Activated naive CD8-positive, alpha-beta T cell treated with anti-CD3 and anti-CD28 coated beads, Interleukin-2, amount 10 ng/mL, durations not matched to agents 7 days and 5 days (primary cell): ENCODE results near the gene FAM171A2. TPM values are rescaled to one million over a fixed set of nuclear protein-coding genes. Genes with fewer than 3 reads are reported as not detected.
"Not testable (repeated sequence)": the region's sequence is repeated elsewhere in the genome, so short reads cannot be mapped to it uniquely, and the experiment has no call there.

Experiments used
- ATAC-seq: fragments of 150-1000 bp; cut with Tn5 transposase; one replicate; pipeline ENCODE4 v1.10.0; 2021; ENCODE audit warnings: low read depth, moderate library complexity
- POLR2A ChIA-PET: fragments of 350-600 bp; sonication (Branson Sonifier 250); formaldehyde crosslinking; loops from one replicate; lab custom pipeline; 2021; ENCODE audit warnings: antibody characterized with exemption; lab: Charles Lee
- DNase-seq: peaks from one replicate; pipeline ENCODE4 v3.0.0; 2021
- H3K27ac Mint-ChIP-seq: one replicate; pipeline ENCODE4 v1.8.0; 2022; ENCODE audit warnings: mild to moderate bottlenecking, mixed read lengths
- H3K27me3 Mint-ChIP-seq: one replicate; pipeline ENCODE4 v1.8.0; 2022; ENCODE audit warnings: mild to moderate bottlenecking, moderate library complexity, mixed read lengths
- H3K36me3 Mint-ChIP-seq: one replicate; pipeline ENCODE4 v1.8.0; 2021; ENCODE audit warnings: mild to moderate bottlenecking, mixed read lengths
- H3K4me1 Mint-ChIP-seq: one replicate; pipeline ENCODE4 v1.8.0; 2021; ENCODE audit warnings: mixed read lengths
- H3K4me3 Mint-ChIP-seq: one replicate; pipeline ENCODE4 v1.8.0; 2022; ENCODE audit warnings: mild to moderate bottlenecking, moderate library complexity, mixed read lengths
- H3K9me3 Mint-ChIP-seq: one replicate; pipeline ENCODE4 v1.8.0; 2021; ENCODE audit warnings: mixed read lengths
- total RNA-seq, 2 experiments: library from RNA; stranded (reverse); gene quantifications; one replicate each; pipeline ENCODE4 v1.2.3, GENCODE V29; 2021

Gene FAM171A2
- total RNA-seq, 2 experiments from 2014 or later = 0.37 to 0.69 TPM

DNA sequence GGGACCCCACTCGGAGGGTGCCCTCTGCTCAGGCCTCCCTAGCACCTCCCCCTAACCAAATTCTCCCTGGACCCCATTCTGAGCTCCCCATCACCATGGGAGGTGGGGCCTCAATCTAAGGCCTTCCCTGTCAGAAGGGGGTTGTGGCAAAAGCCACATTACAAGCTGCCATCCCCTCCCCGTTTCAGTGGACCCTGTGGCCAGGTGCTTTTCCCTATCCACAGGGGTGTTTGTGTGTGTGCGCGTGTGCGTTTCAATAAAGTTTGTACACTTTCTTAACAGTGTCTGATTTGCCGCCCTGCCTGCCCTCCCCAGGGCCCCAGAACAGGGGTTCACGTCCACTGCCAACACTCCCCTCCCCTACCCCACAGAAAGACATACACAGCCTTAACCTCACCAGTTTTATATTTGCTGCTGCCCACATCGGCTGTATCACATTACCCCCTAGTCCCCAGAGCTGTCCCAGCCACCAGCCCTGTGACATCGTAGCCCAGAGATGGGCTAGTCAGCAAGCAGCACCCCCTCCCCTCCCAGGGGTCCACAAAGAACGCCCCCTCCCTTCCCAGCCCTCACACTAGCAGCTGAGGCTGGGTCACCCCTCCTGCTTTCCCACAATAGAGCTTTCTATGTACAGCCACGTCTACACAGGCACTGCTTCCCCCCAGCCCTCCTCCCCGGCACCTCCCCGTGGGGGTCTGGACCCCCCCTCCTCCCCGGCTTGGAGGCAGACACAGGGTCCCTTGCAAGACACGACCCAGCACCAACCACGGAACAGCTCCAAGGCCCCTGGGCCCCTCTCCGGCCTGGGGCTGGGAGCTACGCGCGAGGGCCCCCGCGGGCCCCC is 10.6 kb downstream of the FAM171A2 start:
- POLR2A ChIA-PET = interaction anchor here (0.6 to 1.2 kb wide), 3 partner anchors 131 to 178 kb away, joined by 3 read pairs; no protein-coding TSS in a partner anchor
- Mint-ChIP-seq H3K27me3 (peaks cover 8% of the 10 kb centered on the region), H3K4me3 (peak overlapping the region; percentile 58), H3K27ac (peak overlapping the region; percentile 48), H3K4me1 (peaks cover 9% of the 10 kb centered on the region), H3K36me3 (peaks cover 3% of the 10 kb centered on the region), H3K9me3 (no peaks in the 10 kb centered on the region)
- ATAC-seq (no peak), DNase-seq (no peak)

DNA sequence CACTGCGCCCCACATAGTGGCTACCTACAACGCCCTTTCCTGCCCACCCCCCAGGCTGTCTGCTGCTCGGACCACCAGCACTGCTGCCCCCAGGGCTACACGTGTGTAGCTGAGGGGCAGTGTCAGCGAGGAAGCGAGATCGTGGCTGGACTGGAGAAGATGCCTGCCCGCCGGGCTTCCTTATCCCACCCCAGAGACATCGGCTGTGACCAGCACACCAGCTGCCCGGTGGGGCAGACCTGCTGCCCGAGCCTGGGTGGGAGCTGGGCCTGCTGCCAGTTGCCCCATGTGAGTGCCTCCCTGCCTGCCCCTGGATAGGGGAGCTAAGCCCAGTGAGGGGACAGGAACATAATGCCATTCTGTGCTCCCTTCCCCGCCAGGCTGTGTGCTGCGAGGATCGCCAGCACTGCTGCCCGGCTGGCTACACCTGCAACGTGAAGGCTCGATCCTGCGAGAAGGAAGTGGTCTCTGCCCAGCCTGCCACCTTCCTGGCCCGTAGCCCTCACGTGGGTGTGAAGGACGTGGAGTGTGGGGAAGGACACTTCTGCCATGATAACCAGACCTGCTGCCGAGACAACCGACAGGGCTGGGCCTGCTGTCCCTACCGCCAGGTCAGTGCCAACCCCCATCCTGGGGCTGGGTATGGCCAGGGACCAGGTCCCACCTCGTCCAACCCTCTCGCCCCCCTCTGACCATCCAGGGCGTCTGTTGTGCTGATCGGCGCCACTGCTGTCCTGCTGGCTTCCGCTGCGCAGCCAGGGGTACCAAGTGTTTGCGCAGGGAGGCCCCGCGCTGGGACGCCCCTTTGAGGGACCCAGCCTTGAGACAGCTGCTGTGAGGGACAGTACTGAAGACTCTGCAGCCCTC is 11.5 kb downstream of the FAM171A2 start:
- Mint-ChIP-seq H3K27ac (no peak overlapping the region), H3K36me3 (peaks cover 3% of the 10 kb centered on the region), H3K27me3 (peaks cover 8% of the 10 kb centered on the region), H3K9me3 (no peaks in the 10 kb centered on the region), H3K4me1 (peaks cover 12% of the 10 kb centered on the region), H3K4me3 (no peak overlapping the region)
- no peak for ATAC-seq
- no peak for DNase-seq
- POLR2A ChIA-PET = interaction anchor here (0.6 to 1.6 kb wide), 2 partner anchors 148 to 177 kb away, joined by 3 read pairs; no protein-coding TSS in a partner anchor

DNA sequence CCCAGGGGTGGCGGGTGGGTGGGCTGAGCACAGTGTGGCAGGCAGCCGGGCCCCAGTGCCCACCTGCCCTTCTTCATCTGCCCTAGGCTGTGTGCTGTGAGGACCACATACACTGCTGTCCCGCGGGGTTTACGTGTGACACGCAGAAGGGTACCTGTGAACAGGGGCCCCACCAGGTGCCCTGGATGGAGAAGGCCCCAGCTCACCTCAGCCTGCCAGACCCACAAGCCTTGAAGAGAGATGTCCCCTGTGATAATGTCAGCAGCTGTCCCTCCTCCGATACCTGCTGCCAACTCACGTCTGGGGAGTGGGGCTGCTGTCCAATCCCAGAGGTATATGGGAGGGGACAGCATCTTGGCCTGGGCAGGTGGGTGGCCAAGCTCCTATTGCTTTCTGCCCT is 12.2 kb downstream of the FAM171A2 start:
- Mint-ChIP-seq H3K9me3 (no peaks in the 10 kb centered on the region), H3K27ac (no peak overlapping the region), H3K4me1 (peaks cover 12% of the 10 kb centered on the region), H3K27me3 (peaks cover 8% of the 10 kb centered on the region), H3K4me3 (no peak overlapping the region), H3K36me3 (peaks cover 3% of the 10 kb centered on the region)
- POLR2A ChIA-PET = interaction anchor here (0.9 to 2.0 kb wide), 3 partner anchors 11 to 147 kb away, joined by 3 to 6 read pairs (median 4); no protein-coding TSS in a partner anchor
- DNase-seq (no peak), ATAC-seq (no peak)

GRCh38 chr17:44350733-44351226 is 12.9 kb downstream of the FAM171A2 start:
- POLR2A ChIA-PET = interaction anchor here (0.9 to 2.0 kb wide), 4 partner anchors 12 to 147 kb away, joined by 3 to 6 read pairs (median 4); no protein-coding TSS in a partner anchor
- ATAC-seq (peak; percentile 79), DNase-seq (peak; percentile 82)
- Mint-ChIP-seq H3K4me3 (no peak overlapping the region), H3K36me3 (peaks cover 3% of the 10 kb centered on the region), H3K27ac (no peak overlapping the region), H3K4me1 (peaks cover 17% of the 10 kb centered on the region), H3K9me3 (no peaks in the 10 kb centered on the region), H3K27me3 (peaks cover 8% of the 10 kb centered on the region)

DNA sequence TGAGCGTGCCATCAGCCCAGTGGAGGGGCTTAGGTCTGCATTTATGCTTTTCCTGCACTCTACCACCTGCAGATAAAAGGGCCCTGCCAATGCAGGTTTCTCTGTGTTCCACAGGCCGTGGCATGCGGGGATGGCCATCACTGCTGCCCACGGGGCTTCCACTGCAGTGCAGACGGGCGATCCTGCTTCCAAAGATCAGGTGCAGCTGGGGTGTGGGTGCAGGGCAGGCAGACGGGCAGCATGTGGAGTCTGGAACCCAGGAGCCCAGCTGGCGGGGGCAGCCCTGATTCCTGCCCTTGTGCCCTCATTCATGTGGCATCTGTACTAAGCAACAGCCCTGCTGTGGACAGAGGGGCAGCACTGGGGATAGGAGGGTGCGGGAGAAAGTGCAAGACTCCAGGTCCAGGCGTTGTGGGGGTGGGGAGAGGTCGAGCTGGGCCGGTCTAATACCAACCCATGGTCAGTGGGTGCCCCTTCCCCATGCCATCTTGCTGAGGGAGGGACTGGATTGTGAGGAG is 14.0 kb downstream of the FAM171A2 start:
- Mint-ChIP-seq H3K4me3 (no peak overlapping the region), H3K27me3 (peaks cover 2% of the 10 kb centered on the region), H3K36me3 (peaks cover 3% of the 10 kb centered on the region), H3K27ac (no peak overlapping the region), H3K4me1 (peaks cover 24% of the 10 kb centered on the region), H3K9me3 (no peaks in the 10 kb centered on the region)
- DNase-seq (no peak), ATAC-seq (no peak)
- POLR2A ChIA-PET = interaction anchor here (1.6 to 2.0 kb wide), 2 partner anchors 131 to 140 kb away, joined by 4 read pairs; no protein-coding TSS in a partner anchor

DNA sequence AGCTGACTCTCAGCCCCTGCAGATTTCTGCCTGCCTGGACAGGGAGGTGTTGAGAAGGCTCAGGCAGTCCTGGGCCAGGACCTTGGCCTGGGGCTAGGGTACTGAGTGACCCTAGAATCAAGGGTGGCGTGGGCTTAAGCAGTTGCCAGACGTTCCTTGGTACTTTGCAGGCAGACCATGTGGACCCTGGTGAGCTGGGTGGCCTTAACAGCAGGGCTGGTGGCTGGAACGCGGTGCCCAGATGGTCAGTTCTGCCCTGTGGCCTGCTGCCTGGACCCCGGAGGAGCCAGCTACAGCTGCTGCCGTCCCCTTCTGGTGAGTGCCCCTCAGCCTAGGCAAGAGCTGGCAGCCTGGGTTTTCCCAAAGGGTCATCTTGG is 14.7 kb downstream of the FAM171A2 start:
- Mint-ChIP-seq H3K27ac (no peak overlapping the region), H3K4me3 (no peak overlapping the region), H3K9me3 (no peaks in the 10 kb centered on the region), H3K36me3 (peaks cover 3% of the 10 kb centered on the region), H3K4me1 (peaks cover 24% of the 10 kb centered on the region), H3K27me3 (peaks cover 2% of the 10 kb centered on the region)
- POLR2A ChIA-PET = no interaction called here
- no peak for ATAC-seq
- no peak for DNase-seq

- POLR2A ChIA-PET = interaction anchor here (0.5 kb wide), 1 partner anchor 175 kb away, joined by 5 read pairs; no protein-coding TSS in a partner anchor
- ATAC-seq = no peak
Observed at GRCh38 chr17:44348234-44348987, 15.2 kb downstream of the FAM171A2 start.

DNA sequence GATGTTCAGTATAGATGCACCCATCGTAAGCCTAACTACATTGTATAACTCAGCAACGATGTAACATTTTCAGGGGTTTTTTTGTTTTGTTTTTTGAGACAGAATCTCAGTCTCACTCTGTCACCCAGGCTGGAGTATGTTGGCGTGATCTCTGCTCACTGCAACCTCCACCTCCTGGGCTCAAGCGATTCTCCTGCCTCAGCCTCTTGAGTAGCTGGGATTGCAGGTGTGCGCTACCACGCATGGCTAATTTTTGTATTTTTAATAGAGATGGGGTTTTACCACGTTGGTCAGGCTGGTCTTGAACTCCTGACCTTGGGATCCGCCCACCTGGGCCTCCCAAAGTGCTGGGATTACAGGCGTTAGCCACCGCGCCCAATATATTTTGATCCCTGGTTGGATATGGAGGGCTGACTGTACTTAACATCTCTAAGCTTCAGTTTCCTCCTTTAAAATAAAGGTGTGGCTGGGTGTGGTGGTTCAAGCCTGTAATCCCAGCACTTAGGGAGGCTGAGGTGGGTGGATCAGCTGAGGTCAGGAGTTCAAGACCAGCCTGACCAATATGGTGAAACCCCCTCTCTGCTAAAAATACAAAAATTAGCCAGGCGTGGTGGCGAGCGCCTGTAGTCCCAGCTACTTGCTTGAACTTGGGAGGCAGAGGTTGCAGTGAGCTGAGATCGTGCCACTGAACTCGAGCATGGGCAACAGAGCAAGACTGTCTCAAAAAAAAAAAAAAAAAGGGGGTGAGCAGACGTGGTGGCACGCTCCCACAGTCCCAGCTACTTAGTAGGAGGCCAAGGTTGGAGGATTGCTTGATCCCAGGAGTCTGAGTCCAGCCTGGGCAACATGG is 16.2 kb downstream of the FAM171A2 start:
- not testable (repeated sequence) for ATAC-seq, H3K4me3 Mint-ChIP-seq, H3K9me3 Mint-ChIP-seq, DNase-seq, H3K27ac Mint-ChIP-seq, H3K36me3 Mint-ChIP-seq
- POLR2A ChIA-PET = interaction anchor here (0.5 kb wide), 1 partner anchor 174 kb away, joined by 5 read pairs; no protein-coding TSS in a partner anchor
- Mint-ChIP-seq H3K27me3 (peaks cover 12% of the 10 kb centered on the region), H3K4me1 (peaks cover 23% of the 10 kb centered on the region)

More at GRCh38 chr17:44348234-44348987, 15.2 kb downstream of the FAM171A2 start:
- Mint-ChIP-seq H3K36me3 (peaks cover 3% of the 10 kb centered on the region), H3K4me1 (peaks cover 24% of the 10 kb centered on the region), H3K27me3 (peaks cover 5% of the 10 kb centered on the region), H3K9me3 (no peaks in the 10 kb centered on the region), H3K27ac (peak overlapping the region; percentile 37), H3K4me3 (no peak overlapping the region)
- no peak for DNase-seq

GRCh38 chr17:44346064-44346844 is 17.4 kb downstream of the FAM171A2 start:
- DNase-seq (no peak), ATAC-seq (no peak)
- Mint-ChIP-seq H3K9me3 (no peaks in the 10 kb centered on the region), H3K27me3 (peaks cover 16% of the 10 kb centered on the region), H3K27ac (no peak overlapping the region), H3K36me3 (no peaks in the 10 kb centered on the region), H3K4me3 (peak overlapping the region; percentile 93), H3K4me1 (peaks cover 23% of the 10 kb centered on the region)
- POLR2A ChIA-PET = interaction anchor here (0.8 to 1.9 kb wide), 6 partner anchors 13 to 148 kb away, joined by 3 to 15 read pairs (median 4); partner anchors contain the start of gene UBTF

- no peaks in the 10 kb centered on the region for H3K36me3 Mint-ChIP-seq
- POLR2A ChIA-PET = interaction anchor here (0.8 to 1.9 kb wide), 7 partner anchors 12 to 159 kb away, joined by 3 to 15 read pairs (median 4); partner anchors contain the start of genes TMUB2 and UBTF
- H3K4me3 Mint-ChIP-seq = peak overlapping the region; percentile 93
- ATAC-seq = peak; percentile 28
- H3K4me1 Mint-ChIP-seq = peaks cover 23% of the 10 kb centered on the region
- no peaks in the 10 kb centered on the region for H3K9me3 Mint-ChIP-seq
- DNase-seq = peak; percentile 65
- H3K27ac Mint-ChIP-seq = peak overlapping the region; percentile 79
- H3K27me3 Mint-ChIP-seq = peaks cover 18% of the 10 kb centered on the region
Observed at GRCh38 chr17:44345454-44346026, 18.1 kb downstream of the FAM171A2 start.
